ENCODE measurements around the gene ZFAND5. TPM values are rescaled to one million over a fixed set of nuclear protein-coding genes. Genes with fewer than 3 reads are reported as not detected.
A peak's percentile ranks its signal among the peaks of the same experiment; 100 is the strongest.

ZFAND5 gene
- polyA plus RNA-seq, 1 of the 3 experiments (the other 2 are of a cell fraction), result 58.8 TPM

GRCh38 chr9:72396247-72397091 lies 31.5 kb upstream of the ZFAND5 start:
- DNase-seq, result no peak
- 0 out of 2 replicates have a peak, but pooled peaks have one; percentile 8 for TF ChIP-seq FOSL2 (IDR thresholded peaks at IDR 0.05; ENCODE audit: borderline replicate concordance, low read depth)
- no peak for TF ChIP-seq GATA2 (CRISPR knock-in tag; IDR thresholded peaks at IDR 0.05)
- Histone ChIP-seq H3K79me2 (ENCODE audit: insufficient read depth) (no peaks in the 10 kb centered on the region), H3F3A (replicated peaks; ENCODE audit: insufficient read depth) (no peaks in the 10 kb centered on the region), H3K27ac (ENCODE audit: low read depth in 2 of 2, low read length in 1 of 2) (no peak overlapping the region), H3K27me3 (ENCODE audit: insufficient read depth) (no peaks in the 10 kb centered on the region; the same call in 1 of the 2 replicates), H3K9me3 (no peaks in the 10 kb centered on the region), H2AFZ (ENCODE audit: low read depth) (no peak overlapping the region), H3K36me3 (replicated peaks in 1 of 2; ENCODE audit: control insufficient read depth in 1 of 2, insufficient read depth in 2 of 2, low read length in 1 of 2) (no peaks in the 10 kb centered on the region), H3K9me2 (no peaks in the 10 kb centered on the region), H3K4me1 (ENCODE audit: control insufficient read depth in 1 of 2, insufficient read depth in 2 of 2, low read depth in 1 of 2, low read length in 1 of 2) (no peaks in the 10 kb centered on the region), H3K9ac (no peak overlapping the region), H3K4me3 (ENCODE audit: low read depth in 2 of 2, low read length in 1 of 2) (no peak overlapping the region), H3K4me2 (no peak overlapping the region), H4K20me1 (ENCODE audit: insufficient read depth) (no peaks in the 10 kb centered on the region)
- ChIA-PET CTCF (no interaction called here), POLR2A (interaction anchor here (1.2 kb wide), 1 partner anchor 31 kb away, joined by 5 read pairs; the partner anchor contains the start of gene ZFAND5)
- 7% methylated on average over 7 of the region's 7 CpGs for WGBS (ENCODE audit: low lambda C conversion rate)

GRCh38 chr9:72394066-72394465 lies 29.1 kb upstream of the ZFAND5 start:
- H4K20me1 ChIP-seq (ENCODE audit: insufficient read depth), result no peaks in the 10 kb centered on the region
- H3K9ac ChIP-seq, result no peak overlapping the region
- no peak for DNase-seq
- H3K9me2 ChIP-seq, result no peaks in the 10 kb centered on the region
- no peaks in the 10 kb centered on the region for H3F3A ChIP-seq (replicated peaks; ENCODE audit: insufficient read depth)
- H3K36me3 ChIP-seq (replicated peaks in 1 of 2; ENCODE audit: control insufficient read depth in 1 of 2, insufficient read depth in 2 of 2, low read length in 1 of 2), result no peaks in the 10 kb centered on the region
- ChIA-PET POLR2A (no interaction called here), CTCF (no interaction called here)
- no peak overlapping the region for H2AFZ ChIP-seq (ENCODE audit: low read depth)
- 12% methylated on average over 2 of the region's 2 CpGs for WGBS (ENCODE audit: low lambda C conversion rate)
- H3K27me3 ChIP-seq (ENCODE audit: insufficient read depth), result peaks cover 7% of the 10 kb centered on the region; the same call in 1 of the 2 replicates
- no peaks in the 10 kb centered on the region for H3K4me1 ChIP-seq (ENCODE audit: control insufficient read depth in 1 of 2, insufficient read depth in 2 of 2, low read depth in 1 of 2, low read length in 1 of 2)
- H3K9me3 ChIP-seq, result no peaks in the 10 kb centered on the region
- no peaks in the 10 kb centered on the region for H3K79me2 ChIP-seq (ENCODE audit: insufficient read depth)
- no peak overlapping the region for H3K27ac ChIP-seq (ENCODE audit: low read depth in 2 of 2, low read length in 1 of 2)
- no peak overlapping the region for H3K4me2 ChIP-seq
- TF ChIP-seq RAD21 (IDR thresholded peaks at IDR 0.05; ENCODE audit: low read length), result no peak
- no peak overlapping the region for H3K4me3 ChIP-seq (ENCODE audit: low read depth in 2 of 2, low read length in 1 of 2)

GRCh38 chr9:72390907-72391306 lies 25.9 kb upstream of the ZFAND5 start:
- Histone ChIP-seq H3K9ac (no peak overlapping the region), H3K4me3 (ENCODE audit: low read depth in 2 of 2, low read length in 1 of 2) (no peak overlapping the region), H4K20me1 (ENCODE audit: insufficient read depth) (no peaks in the 10 kb centered on the region), H3K9me2 (no peaks in the 10 kb centered on the region), H2AFZ (ENCODE audit: low read depth) (no peak overlapping the region), H3K27me3 (ENCODE audit: insufficient read depth) (peaks cover 7% of the 10 kb centered on the region; the same call in 1 of the 2 replicates), H3K79me2 (ENCODE audit: insufficient read depth) (no peaks in the 10 kb centered on the region), H3K4me1 (ENCODE audit: control insufficient read depth in 1 of 2, insufficient read depth in 2 of 2, low read depth in 1 of 2, low read length in 1 of 2) (no peaks in the 10 kb centered on the region), H3K27ac (ENCODE audit: low read depth in 2 of 2, low read length in 1 of 2) (no peak overlapping the region), H3K4me2 (no peak overlapping the region), H3F3A (replicated peaks; ENCODE audit: insufficient read depth) (no peaks in the 10 kb centered on the region), H3K9me3 (no peaks in the 10 kb centered on the region), H3K36me3 (replicated peaks in 1 of 2; ENCODE audit: control insufficient read depth in 1 of 2, insufficient read depth in 2 of 2, low read length in 1 of 2) (no peaks in the 10 kb centered on the region)
- WGBS (ENCODE audit: low lambda C conversion rate), result 32% methylated on average over 2 of the region's 2 CpGs
- ChIA-PET POLR2A (interaction anchor here (1.2 kb wide), 1 partner anchor 25 kb away, joined by 4 read pairs; the partner anchor contains the start of gene ZFAND5), CTCF (no interaction called here)
- TF ChIP-seq, protein P1, sequence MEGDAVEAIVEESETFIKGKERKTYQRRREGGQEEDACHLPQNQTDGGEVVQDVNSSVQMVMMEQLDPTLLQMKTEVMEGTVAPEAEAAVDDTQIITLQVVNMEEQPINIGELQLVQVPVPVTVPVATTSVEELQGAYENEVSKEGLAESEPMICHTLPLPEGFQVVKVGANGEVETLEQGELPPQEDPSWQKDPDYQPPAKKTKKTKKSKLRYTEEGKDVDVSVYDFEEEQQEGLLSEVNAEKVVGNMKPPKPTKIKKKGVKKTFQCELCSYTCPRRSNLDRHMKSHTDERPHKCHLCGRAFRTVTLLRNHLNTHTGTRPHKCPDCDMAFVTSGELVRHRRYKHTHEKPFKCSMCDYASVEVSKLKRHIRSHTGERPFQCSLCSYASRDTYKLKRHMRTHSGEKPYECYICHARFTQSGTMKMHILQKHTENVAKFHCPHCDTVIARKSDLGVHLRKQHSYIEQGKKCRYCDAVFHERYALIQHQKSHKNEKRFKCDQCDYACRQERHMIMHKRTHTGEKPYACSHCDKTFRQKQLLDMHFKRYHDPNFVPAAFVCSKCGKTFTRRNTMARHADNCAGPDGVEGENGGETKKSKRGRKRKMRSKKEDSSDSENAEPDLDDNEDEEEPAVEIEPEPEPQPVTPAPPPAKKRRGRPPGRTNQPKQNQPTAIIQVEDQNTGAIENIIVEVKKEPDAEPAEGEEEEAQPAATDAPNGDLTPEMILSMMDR (IDR thresholded peaks at IDR 0.05), result no peak
- TF ChIP-seq, protein P2, sequence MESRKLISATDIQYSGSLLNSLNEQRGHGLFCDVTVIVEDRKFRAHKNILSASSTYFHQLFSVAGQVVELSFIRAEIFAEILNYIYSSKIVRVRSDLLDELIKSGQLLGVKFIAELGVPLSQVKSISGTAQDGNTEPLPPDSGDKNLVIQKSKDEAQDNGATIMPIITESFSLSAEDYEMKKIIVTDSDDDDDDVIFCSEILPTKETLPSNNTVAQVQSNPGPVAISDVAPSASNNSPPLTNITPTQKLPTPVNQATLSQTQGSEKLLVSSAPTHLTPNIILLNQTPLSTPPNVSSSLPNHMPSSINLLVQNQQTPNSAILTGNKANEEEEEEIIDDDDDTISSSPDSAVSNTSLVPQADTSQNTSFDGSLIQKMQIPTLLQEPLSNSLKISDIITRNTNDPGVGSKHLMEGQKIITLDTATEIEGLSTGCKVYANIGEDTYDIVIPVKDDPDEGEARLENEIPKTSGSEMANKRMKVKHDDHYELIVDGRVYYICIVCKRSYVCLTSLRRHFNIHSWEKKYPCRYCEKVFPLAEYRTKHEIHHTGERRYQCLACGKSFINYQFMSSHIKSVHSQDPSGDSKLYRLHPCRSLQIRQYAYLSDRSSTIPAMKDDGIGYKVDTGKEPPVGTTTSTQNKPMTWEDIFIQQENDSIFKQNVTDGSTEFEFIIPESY (IDR thresholded peaks at IDR 0.05; ENCODE audit: borderline replicate concordance, low read depth), result no peak
- TF ChIP-seq ELF1 (IDR thresholded peaks at IDR 0.05) (no peak), CHD2 (IDR thresholded peaks at IDR 0.05; ENCODE audit: low read length, partially characterized antibody) (no peak), TAF1 (IDR thresholded peaks at IDR 0.05; ENCODE audit: borderline replicate concordance, low read depth, low read length) (no peak), EZH2phosphoT487 (IDR thresholded peaks at IDR 0.05; ENCODE audit: borderline replicate concordance, low read depth) (no peak), PBX3 (IDR thresholded peaks at IDR 0.05) (no peak), POLR2AphosphoS5 (IDR thresholded peaks at IDR 0.05; ENCODE audit: low read depth, low read length) (no peak), RAD21 (IDR thresholded peaks at IDR 0.05; ENCODE audit: low read length) (no peak), TCF12 (IDR thresholded peaks at IDR 0.05) (no peak)
- TF ChIP-seq, protein P3, sequence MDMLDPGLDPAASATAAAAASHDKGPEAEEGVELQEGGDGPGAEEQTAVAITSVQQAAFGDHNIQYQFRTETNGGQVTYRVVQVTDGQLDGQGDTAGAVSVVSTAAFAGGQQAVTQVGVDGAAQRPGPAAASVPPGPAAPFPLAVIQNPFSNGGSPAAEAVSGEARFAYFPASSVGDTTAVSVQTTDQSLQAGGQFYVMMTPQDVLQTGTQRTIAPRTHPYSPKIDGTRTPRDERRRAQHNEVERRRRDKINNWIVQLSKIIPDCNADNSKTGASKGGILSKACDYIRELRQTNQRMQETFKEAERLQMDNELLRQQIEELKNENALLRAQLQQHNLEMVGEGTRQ (IDR thresholded peaks at IDR 0.05; ENCODE audit: borderline replicate concordance, low read depth, low read length), result no peak
- DNase-seq, result no peak
